MM.1S (cell line): ENCODE measurements around the gene ARHGAP42.

ENCODE experiments used
- CTCF ChIP-seq: fragments of 300-600 bp; sonication (generic); IDR thresholded peaks from 2 replicates; pipeline ENCODE4 v1.5.1; 2016; ENCODE audit warnings: antibody characterized with exemption, low read length, mixed read lengths
- EZH2 ChIP-seq: fragments of 300-600 bp; sonication (generic); optimal IDR thresholded peaks from 2 replicates; pipeline ENCODE3; 2017; ENCODE audit warnings: low read depth, mild to moderate bottlenecking, antibody characterized with exemption, low read length, mixed read lengths
- EZH2phosphoT487 ChIP-seq: fragments of 300-600 bp; sonication (generic); IDR thresholded peaks from 2 replicates; pipeline ENCODE4 v1.6.1; 2018; ENCODE audit warnings: antibody characterized with exemption, low read length

GRCh38 chr11:100757646-100758045 is 70.6 kb downstream of the ARHGAP42 start:
- TF ChIP-seq CTCF (no peak), EZH2phosphoT487 (no peak), EZH2 (no peak)
